ENCODE results near the gene MMP23B.

The MMP23B gene

DNA sequence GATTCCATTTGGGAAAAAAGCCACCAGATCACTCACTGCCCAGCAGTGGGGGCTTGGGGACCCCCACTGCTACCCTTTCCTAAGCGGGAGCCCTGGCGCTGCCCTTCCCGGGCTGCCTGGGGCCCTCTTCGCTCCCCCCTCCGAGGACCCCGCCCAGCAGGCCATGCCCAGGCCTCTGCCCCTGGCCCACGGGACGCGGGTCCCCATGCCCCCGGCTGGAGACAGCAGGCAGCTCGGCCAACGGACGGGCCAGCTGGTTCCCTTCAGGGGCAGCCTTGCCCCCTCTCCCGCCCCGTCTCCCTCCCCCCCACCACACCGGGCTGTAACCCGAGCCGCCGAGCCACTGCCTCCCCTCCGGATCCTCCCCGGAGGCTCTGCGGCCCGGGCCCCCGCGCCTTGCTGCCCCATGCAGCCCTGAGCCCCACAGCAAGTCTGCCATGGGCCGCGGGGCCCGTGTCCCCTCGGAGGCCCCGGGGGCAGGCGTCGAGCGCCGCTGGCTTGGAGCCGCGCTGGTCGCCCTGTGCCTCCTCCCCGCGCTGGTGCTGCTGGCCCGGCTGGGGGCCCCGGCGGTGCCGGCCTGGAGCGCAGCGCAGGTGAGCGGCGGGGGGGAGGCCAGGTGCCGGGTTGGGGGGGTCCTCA, at the start of gene MMP23B:
Gene MMP23B, plus strand, starts transcription at position 392 of the 639 bp plus-strand sequence. Its CDS starts 46 bp downstream, at position 438.
- no peak for DNase-seq (ENCODE audit: extremely low spot score)
- ChIA-PET POLR2A (no interaction called here), CTCF (no interaction called here)
- no peak for TF ChIP-seq CTCF (IDR thresholded peaks at IDR 0.05; ENCODE audit: control extremely low read depth, extremely low read depth, low read depth, missing control alignments)

DNA sequence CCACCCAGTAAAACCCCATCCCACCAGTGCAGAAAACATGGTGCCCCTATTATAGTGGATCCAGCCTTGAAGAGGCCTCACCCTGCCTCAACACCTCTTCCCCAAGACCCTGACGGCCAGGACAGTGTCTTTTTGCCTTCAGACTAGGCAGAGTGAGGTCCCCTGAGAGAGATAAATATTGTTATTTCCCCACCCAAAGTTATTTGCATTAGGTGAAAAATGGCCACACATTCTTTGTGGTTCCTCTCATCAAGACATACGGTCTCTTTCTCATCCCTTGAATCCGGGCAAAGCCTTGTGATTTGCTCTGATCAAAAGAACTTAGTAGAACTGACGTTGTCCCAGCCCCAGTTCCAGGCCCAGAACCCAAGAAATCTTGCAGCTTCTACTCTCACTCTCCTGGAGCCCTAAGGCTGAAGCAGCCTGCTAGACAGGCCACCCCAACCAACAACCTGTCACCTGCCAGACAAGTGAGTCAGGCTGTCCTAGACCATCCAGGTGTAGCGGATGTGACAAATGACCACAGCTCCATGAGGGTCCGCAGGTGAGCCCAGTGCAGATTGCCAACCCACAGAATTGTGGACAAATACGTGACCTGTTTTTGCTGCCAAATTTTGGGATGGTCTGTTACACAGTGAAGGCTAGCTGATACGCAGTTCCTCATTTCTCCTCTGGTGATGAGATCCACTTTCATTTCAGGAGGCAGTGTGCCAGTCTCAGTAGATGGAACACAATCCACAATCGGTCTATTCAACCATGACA, 49.2 kb upstream of the MMP23B start:
- CTCF ChIA-PET, result no interaction called here
- POLR2A ChIA-PET, result no interaction called here
- no peak for DNase-seq (ENCODE audit: extremely low spot score)
- no peak for TF ChIP-seq CTCF (IDR thresholded peaks at IDR 0.05; ENCODE audit: control extremely low read depth, extremely low read depth, low read depth, missing control alignments)

DNA sequence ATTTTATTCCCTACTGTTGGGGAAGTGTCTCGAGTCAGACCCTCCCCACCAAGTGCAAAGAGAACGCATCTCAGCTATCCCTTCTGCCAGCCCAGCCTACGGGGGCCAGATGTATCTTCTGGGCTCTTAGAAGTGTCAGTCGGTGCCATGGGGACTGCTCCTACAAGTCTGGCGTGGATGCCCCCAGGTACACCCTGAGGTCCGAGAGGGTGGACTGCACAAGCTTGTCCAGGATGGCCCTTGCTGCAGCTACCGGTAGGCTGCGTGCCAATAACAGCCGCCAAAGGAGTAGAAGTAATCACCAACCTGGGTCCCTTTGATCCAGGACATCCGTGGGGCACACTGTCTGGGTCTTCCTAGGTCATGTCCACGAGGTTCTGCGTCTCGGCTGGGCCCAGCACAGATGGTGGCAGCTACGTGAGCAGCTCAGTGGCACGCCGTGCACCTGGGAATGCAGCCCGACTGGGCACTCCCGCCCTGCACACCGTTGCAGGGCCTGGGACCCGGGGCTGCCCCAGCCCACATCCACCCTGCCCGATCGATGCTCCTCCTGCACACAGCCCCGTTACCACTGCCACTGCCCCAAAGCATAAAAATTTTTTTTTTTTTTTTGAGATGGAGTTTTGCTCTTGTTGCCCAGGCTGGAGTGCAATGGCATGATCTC, 48.5 kb upstream of the MMP23B start:
- CTCF ChIA-PET, result no interaction called here
- no peak for TF ChIP-seq CTCF (IDR thresholded peaks at IDR 0.05; ENCODE audit: control extremely low read depth, extremely low read depth, low read depth, missing control alignments)
- POLR2A ChIA-PET, result no interaction called here
- no peak for DNase-seq (ENCODE audit: extremely low spot score)

DNA sequence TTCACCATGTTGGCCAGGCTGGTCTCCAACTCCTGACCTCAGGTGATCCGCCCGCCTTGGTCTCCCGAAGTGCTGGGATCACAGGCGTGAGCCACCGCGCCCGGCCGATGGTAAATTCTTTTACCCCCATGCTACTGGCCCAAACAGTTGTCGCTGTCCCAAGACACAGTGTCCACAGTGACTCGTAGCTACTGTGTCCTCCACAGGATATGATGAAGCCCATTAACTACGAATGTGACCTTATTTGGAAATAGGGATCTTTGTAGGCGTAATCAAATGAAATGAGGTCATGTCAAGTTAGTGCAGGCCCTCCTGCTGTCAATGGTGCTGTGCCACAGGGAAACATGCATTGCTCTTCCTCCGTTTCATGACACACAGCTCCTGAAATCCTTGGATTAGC, 40.5 kb upstream of the MMP23B start:
- DNase-seq (ENCODE audit: extremely low spot score), result no peak
- CTCF ChIA-PET, result interaction anchor here (1.4 kb wide), 1 partner anchor 13 kb away, joined by 3 read pairs; no protein-coding TSS in a partner anchor
- no peak for TF ChIP-seq CTCF (IDR thresholded peaks at IDR 0.05; ENCODE audit: control extremely low read depth, extremely low read depth, low read depth, missing control alignments)
- POLR2A ChIA-PET, result no interaction called here

- ChIA-PET POLR2A (no interaction called here), CTCF (interaction anchor here (1.2 kb wide), 1 partner anchor 18 kb away, joined by 3 read pairs; no protein-coding TSS in a partner anchor)
- TF ChIP-seq CTCF (IDR thresholded peaks at IDR 0.05; ENCODE audit: control extremely low read depth, extremely low read depth, low read depth, missing control alignments), result no peak
- no peak for DNase-seq (ENCODE audit: extremely low spot score)
These were observed 38.0 kb upstream of the MMP23B start for GRCh38 chr1:1593834-1594601.

All from GM10248 (cell line).